ENCODE results near the gene SLC26A2. TPM values are rescaled to one million over a fixed set of nuclear protein-coding genes. Genes with fewer than 3 reads are reported as not detected.
"Not testable (repeated sequence)": the region's sequence is repeated elsewhere in the genome, so short reads cannot be mapped to it uniquely, and the experiment has no call there.

The SLC26A2 gene
- total RNA-seq, 1 experiment from 2014 or later: 36.3 TPM

GRCh38 chr5:150000990-150001659, 40.6 kb downstream of the SLC26A2 start:
- DNase-seq (ENCODE audit: low read depth): peak; percentile 35

GRCh38 chr5:150001660-150002486, 41.3 kb downstream of the SLC26A2 start:
- peak; percentile 75 for DNase-seq (ENCODE audit: low read depth)

GRCh38 chr5:150006318-150006717, 45.8 kb downstream of the SLC26A2 start:
- DNase-seq (ENCODE audit: low read depth): no peak

GRCh38 chr5:150007050-150007449, 46.5 kb downstream of the SLC26A2 start:
- no peak for DNase-seq (ENCODE audit: low read depth)

GRCh38 chr5:150009671-150010387, 49.3 kb downstream of the SLC26A2 start:
- DNase-seq (ENCODE audit: low read depth): no peak

- DNase-seq (ENCODE audit: low read depth): no peak
These were observed 53.4 kb downstream of the SLC26A2 start for GRCh38 chr5:150013931-150014330.

- DNase-seq (ENCODE audit: low read depth): no peak
These were observed 53.9 kb downstream of the SLC26A2 start for GRCh38 chr5:150014456-150014855.

- no peak for DNase-seq (ENCODE audit: low read depth)
These were observed 54.9 kb downstream of the SLC26A2 start for GRCh38 chr5:150015415-150015814.

GRCh38 chr5:150016537-150016936, 56.0 kb downstream of the SLC26A2 start:
- DNase-seq (ENCODE audit: low read depth): no peak

GRCh38 chr5:150017226-150018005, 56.9 kb downstream of the SLC26A2 start:
- peak; percentile 63 for DNase-seq (ENCODE audit: low read depth)

- no peak for DNase-seq (ENCODE audit: low read depth)
These were observed 59.7 kb downstream of the SLC26A2 start for GRCh38 chr5:150020249-150020648.

- peak; percentile 84 for DNase-seq (ENCODE audit: low read depth)
These were observed 61.1 kb downstream of the SLC26A2 start for GRCh38 chr5:150021491-150022157.

- DNase-seq (ENCODE audit: low read depth): peak; percentile 97
These were observed 61.6 kb downstream of the SLC26A2 start for GRCh38 chr5:150022158-150022531.

GRCh38 chr5:150022681-150023080, 62.1 kb downstream of the SLC26A2 start:
- no peak for DNase-seq (ENCODE audit: low read depth)

GRCh38 chr5:150023136-150023535, 62.6 kb downstream of the SLC26A2 start:
- DNase-seq (ENCODE audit: low read depth): no peak

GRCh38 chr5:150024346-150024984, 63.9 kb downstream of the SLC26A2 start:
- DNase-seq (ENCODE audit: low read depth): peak; percentile 23

- DNase-seq (ENCODE audit: low read depth): no peak
These were observed 66.2 kb downstream of the SLC26A2 start for GRCh38 chr5:150026682-150027172.

- not testable (repeated sequence) for DNase-seq (ENCODE audit: low read depth)
These were observed 67.5 kb downstream of the SLC26A2 start for GRCh38 chr5:150028047-150028446.

GRCh38 chr5:150033334-150033733, 72.8 kb downstream of the SLC26A2 start:
- no peak for DNase-seq (ENCODE audit: low read depth)

GRCh38 chr5:150034662-150035061, 74.1 kb downstream of the SLC26A2 start:
- peak; percentile 91 for DNase-seq (ENCODE audit: low read depth)

Measured in LHCN-M2 (cell line).